Fibroblast of lung (primary cell): Measurements from ENCODE around the gene PEX13.

ENCODE experiments used
- CTCF ChIP-seq, 2 donors: IDR thresholded peaks in 1 of 2; conservative IDR thresholded peaks in 1 of 2; 1 replicate in 1 of 2; 2 replicates in 1 of 2; pipeline ENCODE4 v1.5.1; 2011 to 2012; ENCODE audit warnings: low read length in 2 of 2, control low read depth in 1 of 2, inconsistent platforms in 1 of 2, low read depth in 1 of 2, mild to moderate bottlenecking in 1 of 2
- EZH2 ChIP-seq: IDR thresholded peaks from 2 replicates; pipeline ENCODE4 v1.5.1; 2012; ENCODE audit warnings: low read length, control low read depth, mild to moderate bottlenecking; ENCODE audit errors: missing control alignments

DNA sequence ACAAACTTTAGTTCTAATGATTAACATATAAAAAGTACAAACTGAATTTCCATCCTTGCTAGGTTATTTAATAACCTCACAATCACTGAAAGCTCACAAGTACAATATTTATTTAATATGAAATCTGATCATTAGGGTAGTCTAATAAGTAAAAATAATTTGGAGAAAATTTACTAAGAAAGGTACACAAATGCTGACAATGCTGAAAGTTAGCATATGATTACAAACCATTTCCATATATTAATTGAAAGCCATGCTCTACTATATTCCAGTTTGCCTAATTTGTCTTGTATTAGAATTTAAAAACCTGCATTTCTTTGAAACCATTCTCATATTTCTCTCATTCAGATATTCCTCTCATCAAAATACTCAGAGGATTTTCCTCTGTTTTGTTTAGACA, 8.2 kb upstream of the PEX13 start:
- TF ChIP-seq CTCF (conservative IDR thresholded peaks at IDR 0.05 in 1 of 2, IDR thresholded peaks at IDR 0.05 in 1 of 2; ENCODE audit: low read depth in 1 of 2, low read length in 2 of 2) = no peak
- no peak for TF ChIP-seq EZH2
